Caco-2 (cell line): ENCODE results near the gene CEP112. TPM values are rescaled to one million over a fixed set of nuclear protein-coding genes. Genes with fewer than 3 reads are reported as not detected.

Source experiments
- BruUV-seq: library from RNA; stranded (reverse); fragments of 400-500 nt; replicated peaks from 2 replicates; lab custom pipeline; 2021; lab: Mats Ljungman, UMichigan
- CTCF ChIA-PET: fragments of 300-600 bp; sonication (Branson Sonifier 250); formaldehyde crosslinking; loops from one replicate; lab custom pipeline; 2022; ENCODE audit warnings: antibody characterized with exemption; lab: Charles Lee
- POLR2A ChIA-PET: fragments of 300-600 bp; sonication (Branson Sonifier 250); formaldehyde crosslinking; loops from one replicate; lab custom pipeline; 2022; ENCODE audit warnings: antibody characterized with exemption; lab: Charles Lee
- DNase-seq, 2 experiments: peaks; one replicate each; pipeline versions ENCODE4 v3.0.0 to v3.0.0-alpha.2; 2020 to 2022
- H3K27me3 ChIP-seq: replicated peaks from 2 replicates; pipeline ENCODE4 v1.6.0; 2011; ENCODE audit warnings: low read length; ENCODE audit not compliant: control insufficient read depth, insufficient read depth
- H3K36me3 ChIP-seq: 2 replicates; pipeline ENCODE4 v1.5.1; 2011; ENCODE audit warnings: low read length; ENCODE audit not compliant: control insufficient read depth, insufficient read depth
- H3K4me1 ChIP-seq: fragments of 250-450 bp; sonication (Bioruptor Pico); 2 replicates; pipeline ENCODE4 v1.5.1; 2020; ENCODE audit warnings: mild to moderate bottlenecking
- H3K4me3 ChIP-seq: 2 replicates; pipeline ENCODE4 v1.5.1; 2011; ENCODE audit warnings: low read depth, mild to moderate bottlenecking, control low read depth, low read length
- H3K9me3 ChIP-seq: fragments of 250-450 bp; sonication (Bioruptor Pico); 2 replicates; pipeline ENCODE4 v1.5.1; 2020; ENCODE audit warnings: mild to moderate bottlenecking, moderate library complexity
- H3K27ac Mint-ChIP-seq: one replicate; pipeline ENCODE4 v1.8.0; 2022; ENCODE audit warnings: mixed read lengths; ENCODE audit not compliant: unreplicated experiment
- H3K27me3 Mint-ChIP-seq: one replicate; pipeline ENCODE4 v1.8.0; 2022; ENCODE audit warnings: mixed read lengths; ENCODE audit not compliant: insufficient read depth, unreplicated experiment
- H3K36me3 Mint-ChIP-seq: one replicate; pipeline ENCODE4 v1.8.0; 2022; ENCODE audit warnings: mild to moderate bottlenecking, mixed read lengths; ENCODE audit not compliant: insufficient read depth, unreplicated experiment
- H3K4me1 Mint-ChIP-seq: one replicate; pipeline ENCODE4 v1.8.0; 2022; ENCODE audit warnings: low read depth, mixed read lengths; ENCODE audit not compliant: unreplicated experiment
- H3K4me3 Mint-ChIP-seq: one replicate; pipeline ENCODE4 v1.8.0; 2022; ENCODE audit warnings: mild to moderate bottlenecking, moderate library complexity, mixed read lengths; ENCODE audit not compliant: unreplicated experiment
- H3K9me3 Mint-ChIP-seq: one replicate; pipeline ENCODE4 v1.8.0; 2022; ENCODE audit warnings: mixed read lengths; ENCODE audit not compliant: unreplicated experiment
- intact Hi-C: fragments of 100-400 bp; cut with micrococcal nuclease; formaldehyde crosslinking; loops from one replicate; pipeline ENCODE4 v1.10.0; 2022; ENCODE audit not compliant: unreplicated experiment
- total RNA-seq: library from RNA; stranded (reverse); gene quantifications from 2 replicates; pipeline ENCODE4 v1.2.3, GENCODE V29; 2022
- TF ChIP-seq, protein P1 (sequence below), 2 experiments: fragments of 200-600 bp in 1 of 2; IDR thresholded peaks; 1 replicate in 1 of 2; 2 replicates in 1 of 2; pipeline versions ENCODE4 v1.5.1 to v1.8.0; 2011 to 2022; ENCODE audit warnings: antibody characterized with exemption in 1 of 2, control low read depth in 1 of 2, inconsistent platforms in 1 of 2, low read depth in 1 of 2, low read length in 1 of 2, mild to moderate bottlenecking in 1 of 2, moderate library complexity in 1 of 2; ENCODE audit not compliant: insufficient read depth in 1 of 2, severe bottlenecking in 1 of 2, unreplicated experiment in 1 of 2

CEP112 gene
- total RNA-seq, 1 experiment from 2014 or later = 4.7 TPM

DNA sequence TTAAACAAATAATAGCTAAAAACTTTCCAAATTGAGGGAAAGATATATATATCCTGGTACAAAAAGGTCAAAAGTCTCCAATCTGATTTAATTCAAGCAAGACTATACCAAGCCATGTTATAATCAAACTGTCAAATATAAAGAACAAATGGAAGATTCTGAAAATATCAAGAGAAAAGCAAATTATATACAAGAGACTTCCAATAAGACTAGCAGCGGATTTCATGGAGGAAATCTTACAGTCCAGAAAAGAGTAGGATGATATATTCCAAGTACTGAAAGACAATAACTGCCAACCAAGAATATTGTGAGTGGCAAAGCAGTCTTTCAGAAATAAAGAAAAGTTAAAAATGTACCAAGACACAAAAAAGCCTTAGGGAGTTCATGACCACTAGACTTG, 102.2 kb downstream of the CEP112 start:
- CTCF ChIA-PET = no interaction called here
- H3K27ac Mint-ChIP-seq = no peak overlapping the region

DNA sequence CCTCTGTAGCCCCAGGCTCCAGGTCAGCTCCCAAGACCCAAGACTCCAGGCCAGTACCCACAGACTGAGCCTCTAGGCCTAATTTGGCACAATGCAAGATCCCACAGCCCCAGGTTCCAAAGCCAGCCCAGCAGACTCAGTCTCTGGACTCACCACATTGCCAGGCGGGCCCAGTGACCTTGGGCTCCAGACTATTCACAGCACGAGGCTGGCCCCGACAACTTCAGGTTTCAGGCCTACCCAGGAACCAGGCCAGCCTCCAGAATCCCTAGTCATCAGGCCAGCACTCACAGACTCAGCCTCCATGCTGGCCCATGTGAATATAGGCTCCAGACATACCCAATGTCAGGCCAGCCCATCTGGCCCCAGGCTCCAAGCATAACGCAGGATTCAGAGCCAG, 103.8 kb downstream of the CEP112 start:
- intact Hi-C loops = no loop called here
- H3K27me3 Mint-ChIP-seq = peaks cover 2% of the 10 kb centered on the region
- peaks cover 4% of the 10 kb centered on the region; the same call in 1 of the 2 replicates for H3K4me1 ChIP-seq
- BruUV-seq = no TSS peak
- peaks cover 8% of the 10 kb centered on the region; the same call in 1 of the 2 replicates for H3K9me3 ChIP-seq
- H3K27ac Mint-ChIP-seq = no peak overlapping the region
- H3K27me3 ChIP-seq = no peaks in the 10 kb centered on the region
- H3K4me3 ChIP-seq = no peak overlapping the region
- H3K4me1 Mint-ChIP-seq = peaks cover 6% of the 10 kb centered on the region
- TF ChIP-seq, protein P1, sequence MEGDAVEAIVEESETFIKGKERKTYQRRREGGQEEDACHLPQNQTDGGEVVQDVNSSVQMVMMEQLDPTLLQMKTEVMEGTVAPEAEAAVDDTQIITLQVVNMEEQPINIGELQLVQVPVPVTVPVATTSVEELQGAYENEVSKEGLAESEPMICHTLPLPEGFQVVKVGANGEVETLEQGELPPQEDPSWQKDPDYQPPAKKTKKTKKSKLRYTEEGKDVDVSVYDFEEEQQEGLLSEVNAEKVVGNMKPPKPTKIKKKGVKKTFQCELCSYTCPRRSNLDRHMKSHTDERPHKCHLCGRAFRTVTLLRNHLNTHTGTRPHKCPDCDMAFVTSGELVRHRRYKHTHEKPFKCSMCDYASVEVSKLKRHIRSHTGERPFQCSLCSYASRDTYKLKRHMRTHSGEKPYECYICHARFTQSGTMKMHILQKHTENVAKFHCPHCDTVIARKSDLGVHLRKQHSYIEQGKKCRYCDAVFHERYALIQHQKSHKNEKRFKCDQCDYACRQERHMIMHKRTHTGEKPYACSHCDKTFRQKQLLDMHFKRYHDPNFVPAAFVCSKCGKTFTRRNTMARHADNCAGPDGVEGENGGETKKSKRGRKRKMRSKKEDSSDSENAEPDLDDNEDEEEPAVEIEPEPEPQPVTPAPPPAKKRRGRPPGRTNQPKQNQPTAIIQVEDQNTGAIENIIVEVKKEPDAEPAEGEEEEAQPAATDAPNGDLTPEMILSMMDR (IDR thresholded peaks at IDR 0.05; ENCODE audit: insufficient read depth in 1 of 2, low read depth in 1 of 2, low read length in 1 of 2, severe bottlenecking in 1 of 2, unreplicated experiment in 1 of 2) = no peak
- ChIA-PET POLR2A (no interaction called here), CTCF (no interaction called here)
- no peak for DNase-seq
- no peaks in the 10 kb centered on the region for H3K36me3 Mint-ChIP-seq
- H3K36me3 ChIP-seq = no peaks in the 10 kb centered on the region
- H3K4me3 Mint-ChIP-seq = no peak overlapping the region
- H3K9me3 Mint-ChIP-seq = peaks cover 50% of the 10 kb centered on the region

More for the DNA sequence above, 102.2 kb downstream of the CEP112 start:
- Histone ChIP-seq H3K4me3 (no peak overlapping the region), H3K36me3 (no peaks in the 10 kb centered on the region), H3K4me1 (peaks cover 4% of the 10 kb centered on the region; the same call in 1 of the 2 replicates), H3K9me3 (peaks cover 8% of the 10 kb centered on the region; the same call in 1 of the 2 replicates), H3K27me3 (no peaks in the 10 kb centered on the region)
- DNase-seq = no peak
- H3K4me1 Mint-ChIP-seq = peaks cover 6% of the 10 kb centered on the region
- no peak overlapping the region for H3K4me3 Mint-ChIP-seq
- POLR2A ChIA-PET = no interaction called here
- BruUV-seq = no TSS peak
- H3K27me3 Mint-ChIP-seq = peaks cover 2% of the 10 kb centered on the region
- TF ChIP-seq, protein P1 (IDR thresholded peaks at IDR 0.05; ENCODE audit: insufficient read depth in 1 of 2, low read depth in 1 of 2, low read length in 1 of 2, severe bottlenecking in 1 of 2, unreplicated experiment in 1 of 2) = no peak
- no peaks in the 10 kb centered on the region for H3K36me3 Mint-ChIP-seq
- H3K9me3 Mint-ChIP-seq = peaks cover 42% of the 10 kb centered on the region
- intact Hi-C loops = no loop called here

DNA sequence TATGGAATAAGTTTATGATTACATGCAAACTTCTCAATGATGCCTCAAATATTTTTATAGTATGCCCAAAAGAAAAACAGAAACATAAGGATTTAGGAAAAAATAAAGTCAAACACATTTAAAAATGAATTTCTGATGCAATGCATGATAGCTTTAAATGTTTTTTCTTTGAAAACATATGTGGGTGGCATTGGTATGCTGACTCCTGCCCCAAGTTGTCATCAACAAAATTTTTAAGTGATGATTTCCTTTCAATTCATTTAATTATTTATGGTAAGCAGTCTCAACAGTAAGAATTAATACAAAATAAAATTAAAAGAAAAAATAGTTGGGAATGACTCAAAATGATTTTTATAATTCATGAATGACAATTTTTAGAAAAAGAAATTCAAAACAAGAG, 104.9 kb downstream of the CEP112 start:
- no TSS peak for BruUV-seq
- no peaks in the 10 kb centered on the region for H3K27me3 ChIP-seq
- no peak overlapping the region for H3K4me3 Mint-ChIP-seq
- H3K27ac Mint-ChIP-seq = no peak overlapping the region
- H3K9me3 Mint-ChIP-seq = peaks cover 44% of the 10 kb centered on the region
- H3K4me1 Mint-ChIP-seq = peaks cover 6% of the 10 kb centered on the region
- peaks cover 12% of the 10 kb centered on the region; the same call in 1 of the 2 replicates for H3K9me3 ChIP-seq
- peaks cover 2% of the 10 kb centered on the region for H3K27me3 Mint-ChIP-seq
- no peaks in the 10 kb centered on the region for H3K36me3 ChIP-seq
- H3K4me1 ChIP-seq = peaks cover 4% of the 10 kb centered on the region; the same call in 1 of the 2 replicates
- intact Hi-C loops = no loop called here
- ChIA-PET CTCF (no interaction called here), POLR2A (no interaction called here)
- no peaks in the 10 kb centered on the region for H3K36me3 Mint-ChIP-seq
- no peak for DNase-seq
- TF ChIP-seq, protein P1 (IDR thresholded peaks at IDR 0.05; ENCODE audit: insufficient read depth in 1 of 2, low read depth in 1 of 2, low read length in 1 of 2, severe bottlenecking in 1 of 2, unreplicated experiment in 1 of 2) = no peak
- H3K4me3 ChIP-seq = no peak overlapping the region
